GM19324 (cell line): ENCODE results near the gene TMEM43.
A peak's percentile ranks its signal among the peaks of the same experiment; 100 is the strongest.
"Not testable (repeated sequence)": the region's sequence is repeated elsewhere in the genome, so short reads cannot be mapped to it uniquely, and the experiment has no call there.

ENCODE experiments used
- ATAC-seq: cut with Tn5 transposase; IDR thresholded peaks from one replicate; pipeline ENCODE4 v1.9.1; 2021; ENCODE audit warnings: mild to moderate bottlenecking, moderate library complexity; ENCODE audit not compliant: unreplicated experiment, low FRiP score

The TMEM43 gene

GRCh38 chr3:14124615-14125192, at the start of gene TMEM43, which contains the start of gene CHCHD4:
TSS of gene TMEM43 (plus strand) at chr3:14125052. CDS start at chr3:14125194, 142 bp downstream.
TSS of gene CHCHD4 (minus strand) at chr3:14124870. CDS start at chr3:14124676, 194 bp downstream.
- ATAC-seq: peak; percentile 88

GRCh38 chr3:14075233-14075632, 49.6 kb upstream of the TMEM43 start:
- not testable (repeated sequence) for ATAC-seq

GRCh38 chr3:14077310-14077709, 47.5 kb upstream of the TMEM43 start:
- ATAC-seq: no peak

GRCh38 chr3:14082108-14082657, 42.7 kb upstream of the TMEM43 start:
- ATAC-seq: no peak

GRCh38 chr3:14087461-14087860, 37.4 kb upstream of the TMEM43 start:
- not testable (repeated sequence) for ATAC-seq

- not testable (repeated sequence) for ATAC-seq
These were observed 32.9 kb upstream of the TMEM43 start for GRCh38 chr3:14091959-14092358.

- no peak for ATAC-seq
These were observed 32.4 kb upstream of the TMEM43 start for GRCh38 chr3:14092464-14092863.

GRCh38 chr3:14093831-14094230, 31.0 kb upstream of the TMEM43 start:
- ATAC-seq: no peak

GRCh38 chr3:14096742-14097141, 28.1 kb upstream of the TMEM43 start:
- ATAC-seq: no peak

GRCh38 chr3:14097616-14098391, 27.0 kb upstream of the TMEM43 start:
- ATAC-seq: no peak

- ATAC-seq: not testable (repeated sequence)
These were observed 15.0 kb upstream of the TMEM43 start for GRCh38 chr3:14109821-14110220.

GRCh38 chr3:14110699-14111098, 14.2 kb upstream of the TMEM43 start:
- ATAC-seq: no peak

GRCh38 chr3:14113965-14114635, 10.8 kb upstream of the TMEM43 start:
- ATAC-seq: no peak

GRCh38 chr3:14117468-14118399, 7.1 kb upstream of the TMEM43 start:
- ATAC-seq: no peak

- ATAC-seq: no peak
These were observed 6.2 kb upstream of the TMEM43 start for GRCh38 chr3:14118400-14119381.

- no peak for ATAC-seq
These were observed 5.2 kb upstream of the TMEM43 start for GRCh38 chr3:14119651-14120050.

GRCh38 chr3:14120111-14120920, 4.5 kb upstream of the TMEM43 start:
- no peak for ATAC-seq

- not testable (repeated sequence) for ATAC-seq
These were observed 3.9 kb upstream of the TMEM43 start for GRCh38 chr3:14120921-14121448.
